Right renal pelvis (tissue), 4 donors: ENCODE data around the gene SPRR1B. TPM values are rescaled to one million over a fixed set of nuclear protein-coding genes. Genes with fewer than 3 reads are reported as not detected.
"Not testable (repeated sequence)": the region's sequence is repeated elsewhere in the genome, so short reads cannot be mapped to it uniquely, and the experiment has no call there.

Experiments used
- DNase-seq, 4 donors: peaks; one replicate each; pipeline ENCODE4 v3.0.0-alpha.2; 2013; ENCODE audit warnings: low read depth in 4 of 4, low spot score in 3 of 4, missing footprints in 1 of 4
- polyA plus RNA-seq, 4 donors: library from polyadenylated mRNA; unstranded; fragments of 120-200 nt; gene quantifications; one replicate each; pipeline ENCODE4 v1.2.1, GENCODE V29; 2013; ENCODE audit not compliant: insufficient read length in 4 of 4

The SPRR1B gene
- polyA plus RNA-seq, 4 donors, result not detected

DNA sequence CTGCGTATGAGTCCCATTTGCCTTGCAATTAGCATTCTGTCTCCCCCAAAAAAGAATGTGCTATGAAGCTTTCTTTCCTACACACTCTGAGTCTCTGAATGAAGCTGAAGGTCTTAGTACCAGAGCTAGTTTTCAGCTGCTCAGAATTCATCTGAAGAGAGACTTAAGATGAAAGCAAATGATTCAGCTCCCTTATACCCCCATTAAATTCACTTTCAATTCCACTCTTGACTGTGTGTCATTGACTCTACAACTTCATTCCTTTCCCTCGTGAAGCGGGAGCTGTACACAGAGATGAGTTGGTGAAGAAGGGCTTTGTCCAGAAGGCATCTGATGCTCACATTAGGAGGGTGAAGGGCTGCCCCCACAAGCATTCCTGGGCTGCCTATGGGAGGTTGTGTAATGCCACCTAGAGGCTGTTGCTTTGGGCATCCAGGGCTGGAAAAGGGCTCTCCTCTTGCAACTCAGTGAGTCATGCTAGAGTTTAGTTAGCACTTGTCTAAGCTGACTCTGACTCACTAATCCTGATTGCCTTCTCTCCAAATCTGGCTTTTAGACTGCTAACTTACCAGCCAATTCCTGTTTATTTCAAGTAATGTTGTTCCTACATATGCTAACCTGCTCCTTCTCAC is 1.8 kb downstream of the SPRR1B start:
- DNase-seq, result no peak

DNA sequence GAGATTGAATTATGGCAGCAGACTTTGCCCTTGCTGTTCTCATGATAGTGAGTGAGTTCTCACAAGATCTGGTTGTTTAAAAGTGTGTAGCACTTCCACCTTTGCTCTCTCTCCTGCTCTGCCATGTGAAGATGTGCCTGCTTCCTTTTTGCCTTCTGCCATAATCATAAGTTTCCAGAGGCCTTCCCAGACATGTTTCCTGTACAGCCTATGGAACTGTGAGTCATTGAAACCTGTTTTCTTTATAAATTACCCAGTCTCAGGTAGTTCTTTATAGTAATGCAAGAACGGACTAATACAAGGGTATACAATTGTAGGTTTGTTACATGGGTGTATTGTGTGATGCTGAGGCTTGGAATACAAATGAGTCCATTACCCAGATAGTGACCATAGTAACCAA is 4.2 kb downstream of the SPRR1B start:
- DNase-seq, result no peak

DNA sequence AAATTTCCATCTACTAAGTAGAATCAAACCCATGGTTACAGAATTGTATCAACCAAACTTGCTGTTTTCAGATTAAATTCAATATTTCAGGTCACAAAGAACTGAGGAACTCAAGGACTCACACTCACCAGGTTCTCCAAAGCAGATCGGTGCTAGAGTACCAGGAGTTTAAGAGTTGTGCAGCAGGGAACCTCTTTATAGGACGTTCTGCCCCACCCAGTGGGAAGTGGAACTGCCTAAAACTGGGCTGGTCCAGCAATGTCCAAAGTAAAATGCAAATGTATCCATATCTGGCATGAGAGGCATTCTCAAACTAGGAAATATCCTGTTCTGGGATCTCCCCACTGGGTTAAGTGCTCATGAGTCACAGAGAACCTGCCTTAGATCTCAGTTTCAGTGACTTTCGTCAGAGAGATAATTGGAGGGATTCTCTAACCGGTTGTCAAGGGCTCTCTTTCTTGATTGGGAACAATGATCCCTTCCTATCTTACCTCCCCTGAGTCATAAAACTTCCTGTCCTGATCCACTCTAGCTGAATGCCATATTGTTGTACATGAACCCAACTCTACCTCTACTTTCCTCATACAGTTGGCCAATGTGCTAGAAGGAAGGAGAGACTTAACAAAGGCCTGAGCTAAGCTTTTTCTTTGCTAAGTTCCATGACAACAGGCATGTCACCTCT is 10.1 kb downstream of the SPRR1B start, which contains the start of gene SPRR2D:
Gene SPRR2D, minus strand, starts transcription at position 171 of the 682 bp plus-strand sequence. CDS start 774 bp downstream, outside the sequence.
- no peak for DNase-seq

- DNase-seq, result no peak
Observed at GRCh38 chr1:153049211-153049610, 18.2 kb downstream of the SPRR1B start.

DNA sequence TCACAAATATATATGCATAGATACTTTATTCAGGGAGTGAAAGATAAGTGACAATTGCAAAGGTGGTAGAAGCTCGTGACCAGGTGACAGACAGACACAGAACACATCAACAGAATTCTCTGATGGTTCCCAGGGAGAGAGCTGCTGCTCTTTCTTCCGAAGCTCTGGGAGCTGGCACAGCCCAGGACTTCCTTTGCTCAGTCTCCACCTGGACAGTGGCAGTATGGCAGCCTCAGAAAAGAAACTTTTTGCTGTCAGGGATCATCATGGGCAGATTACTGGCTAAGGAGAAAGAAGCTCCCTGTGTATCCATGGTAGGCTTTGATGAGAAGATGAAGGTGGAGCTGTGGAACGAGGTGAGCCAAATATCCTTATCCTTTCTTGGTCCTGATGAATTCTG is 25.1 kb downstream of the SPRR1B start:
- not testable (repeated sequence) for DNase-seq

GRCh38 chr1:153057375-153057774 is 26.4 kb downstream of the SPRR1B start, which contains the start of gene SPRR2A:
Gene SPRR2A, minus strand, starts transcription at chr1:153057512. Its CDS starts 777 bp downstream, at chr1:153056735.
- DNase-seq, result no peak

- DNase-seq, result no peak
Observed at GRCh38 chr1:153058154-153058553, 27.2 kb downstream of the SPRR1B start.

DNA sequence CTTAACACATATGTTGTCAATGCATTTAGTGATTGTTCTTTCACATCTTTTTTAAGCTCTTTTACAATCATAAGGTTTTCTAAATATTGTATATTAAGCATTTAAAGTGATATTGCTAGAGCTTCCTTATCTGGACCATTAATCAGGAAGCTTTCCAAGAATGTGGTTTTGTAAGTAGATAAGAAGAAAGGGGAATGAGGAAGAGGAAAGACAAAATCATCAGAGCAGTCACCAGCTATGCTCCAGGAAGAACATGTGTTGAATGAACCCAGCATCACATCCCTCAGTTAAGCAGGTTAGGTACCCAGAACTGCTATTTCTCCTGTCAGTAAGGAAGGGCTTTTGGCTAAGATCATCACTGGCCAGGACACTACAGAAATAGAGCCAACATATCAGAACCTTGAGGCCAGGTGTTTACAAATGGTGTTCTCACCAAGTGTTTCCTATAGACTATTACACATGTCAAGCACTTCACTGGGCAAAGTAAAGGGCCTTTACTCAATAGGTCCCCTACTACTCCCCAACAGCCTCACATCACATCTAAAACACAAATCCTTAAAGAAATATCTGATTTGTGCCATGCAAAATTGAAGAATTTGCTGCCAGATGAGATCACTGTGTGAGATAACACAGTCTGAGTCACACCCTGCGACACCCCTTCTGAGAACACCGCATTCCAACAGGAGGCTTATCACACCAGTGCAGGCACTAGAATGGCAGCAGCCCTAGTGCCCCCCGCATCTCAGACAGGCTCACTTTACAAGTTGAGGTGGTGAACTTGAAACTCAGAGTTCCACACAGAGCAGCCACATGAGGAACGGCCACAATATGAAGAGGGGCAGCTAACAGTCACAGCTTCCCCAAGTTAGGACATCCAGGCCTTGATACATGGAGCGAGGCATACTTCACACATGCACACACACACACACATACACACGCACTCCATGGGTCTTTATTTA is 28.1 kb downstream of the SPRR1B start:
- DNase-seq, result no peak

- DNase-seq, result no peak
Observed at GRCh38 chr1:153070243-153070642, 39.2 kb downstream of the SPRR1B start.

DNA sequence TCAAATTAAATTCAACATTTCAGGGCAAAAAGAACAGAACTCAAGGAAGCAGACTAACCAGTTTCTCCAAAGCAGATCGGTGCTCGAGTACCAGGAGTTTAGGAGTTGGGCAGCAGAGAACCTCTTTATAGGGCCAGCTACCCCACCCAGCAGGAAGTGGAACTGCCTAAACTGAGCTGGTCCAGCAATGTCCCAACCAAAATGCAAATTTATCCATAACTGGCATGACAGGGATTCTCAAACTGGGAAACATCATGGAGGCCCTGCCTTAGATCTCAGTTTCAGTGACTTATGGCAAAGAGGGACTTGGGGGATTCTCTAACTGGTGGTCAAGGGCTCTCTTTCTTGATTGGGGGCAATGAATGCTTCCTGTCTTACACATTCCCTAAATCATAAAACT is 40.5 kb downstream of the SPRR1B start, which contains the start of gene SPRR2B:
Gene SPRR2B, minus strand, starts transcription at position 101 of the 400 bp plus-strand sequence. CDS start 772 bp downstream, outside the sequence.
- DNase-seq, result no peak

GRCh38 chr1:153072806-153073726 is 42.1 kb downstream of the SPRR1B start:
- DNase-seq, result no peak

DNA sequence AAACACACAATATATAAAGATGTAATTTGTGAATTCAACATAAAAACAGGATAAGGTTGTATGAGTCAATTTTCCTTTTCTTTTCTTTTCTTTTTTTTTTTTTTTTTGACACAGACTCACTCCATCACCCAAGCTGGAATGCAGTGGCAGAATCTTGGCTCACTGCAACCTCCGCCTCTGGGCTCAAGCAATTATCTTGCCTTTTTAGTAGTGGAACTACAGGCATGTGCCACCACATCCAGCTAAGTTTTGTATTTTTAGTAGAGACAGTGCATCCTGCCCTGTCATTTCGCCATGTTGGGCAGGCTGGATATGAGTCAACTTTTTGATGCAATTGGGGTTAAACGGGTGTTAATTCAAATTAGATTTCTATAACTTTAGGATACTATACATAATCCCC is 50.7 kb downstream of the SPRR1B start:
- no peak for DNase-seq

Other genes starting within 250 kb of the SPRR1B start
- gene LCE1E, start 244.9 kb upstream of the SPRR1B start, polyA plus RNA-seq, result not detected
- gene LCE1D, start 234.5 kb upstream of the SPRR1B start, polyA plus RNA-seq, result not detected
- gene LCE1C, start 224.6 kb upstream of the SPRR1B start, polyA plus RNA-seq, result not detected
- not detected for gene LCE1B, start 219.2 kb upstream of the SPRR1B start, polyA plus RNA-seq
- gene LCE1A, start 203.7 kb upstream of the SPRR1B start, polyA plus RNA-seq, result not detected
- not detected for gene LCE6A, start 188.3 kb upstream of the SPRR1B start, polyA plus RNA-seq
- gene LCE7A, start 171.2 kb upstream of the SPRR1B start, polyA plus RNA-seq, result not detected
- gene SMCP, start 152.9 kb upstream of the SPRR1B start, polyA plus RNA-seq, result not detected
- under 1 TPM in 3 of 4 donors, not detected in 1; 0.24 to 0.67 (median 0.55) TPM for gene IVL, start 122.7 kb upstream of the SPRR1B start, polyA plus RNA-seq
- not detected for gene SPRR5, start 84.0 kb upstream of the SPRR1B start, polyA plus RNA-seq
- not detected for gene SPRR4, start 60.6 kb upstream of the SPRR1B start, polyA plus RNA-seq
- under 1 TPM in 1 of 4 donors, not detected in 3; 0.21 TPM for gene SPRR1A, start 47.1 kb upstream of the SPRR1B start, polyA plus RNA-seq
- gene SPRR3, start 29.5 kb upstream of the SPRR1B start, polyA plus RNA-seq, result under 1 TPM in 2 of 4 donors, not detected in 2; 0.18 to 0.49 TPM
- gene SPRR2D, start 9.9 kb downstream of the SPRR1B start, polyA plus RNA-seq, result not detected
- under 1 TPM in 1 of 4 donors, not detected in 3; 0.09 TPM for gene SPRR2A, start 26.3 kb downstream of the SPRR1B start, polyA plus RNA-seq
- gene SPRR2B, start 40.4 kb downstream of the SPRR1B start, polyA plus RNA-seq, result under 1 TPM in 1 of 4 donors, not detected in 3; 0.17 TPM
- gene SPRR2E, start 63.3 kb downstream of the SPRR1B start, polyA plus RNA-seq, result not detected
- not detected for gene SPRR2F, start 82.3 kb downstream of the SPRR1B start, polyA plus RNA-seq
- not detected for gene SPRR2G, start 119.7 kb downstream of the SPRR1B start, polyA plus RNA-seq
- gene LELP1, start 172.2 kb downstream of the SPRR1B start, polyA plus RNA-seq, result not detected
- not detected for gene PRR9, start 186.4 kb downstream of the SPRR1B start, polyA plus RNA-seq
- not detected for gene LORICRIN, start 228.5 kb downstream of the SPRR1B start, polyA plus RNA-seq